Fibroblast of lung (primary cell): ENCODE results near the gene MRPS15. TPM values are rescaled to one million over a fixed set of nuclear protein-coding genes. Genes with fewer than 3 reads are reported as not detected.

Source experiments
- DNase-seq, 2 donors: peaks; one replicate each; pipeline versions ENCODE4 v3.0.0 to v3.0.0-alpha.2; 2010; ENCODE audit warnings: low read depth in 2 of 2
- H2AFZ ChIP-seq: 2 replicates; pipeline ENCODE4 v1.5.1; 2012; ENCODE audit warnings: low read length, control low read depth, inconsistent platforms
- H3K27ac ChIP-seq: 2 replicates; pipeline ENCODE4 v1.5.1; 2011; ENCODE audit warnings: low read length, control low read depth; ENCODE audit not compliant: insufficient read depth
- H3K27me3 ChIP-seq: 2 replicates; pipeline ENCODE4 v1.5.1; 2011; ENCODE audit warnings: mild to moderate bottlenecking, low read length; ENCODE audit not compliant: control insufficient read depth, insufficient read depth
- H3K36me3 ChIP-seq: 2 replicates; pipeline ENCODE4 v1.5.1; 2011; ENCODE audit warnings: low read length; ENCODE audit not compliant: control insufficient read depth, insufficient read depth
- H3K4me1 ChIP-seq: 2 replicates; pipeline ENCODE4 v1.5.1; 2011; ENCODE audit warnings: low read length; ENCODE audit not compliant: control insufficient read depth, insufficient read depth; ENCODE audit errors: extremely low read depth
- H3K4me2 ChIP-seq: 2 replicates; pipeline ENCODE4 v1.5.1; 2011; ENCODE audit warnings: low read length, control low read depth; ENCODE audit not compliant: insufficient read depth; ENCODE audit errors: extremely low read depth
- H3K4me3 ChIP-seq, 4 experiments: fragments of 200-600 bp in 1 of 4; sonication (generic) in 1 of 4; replicated peaks in 1 of 4; 2 replicates each; pipeline ENCODE4 v1.5.1; 2011 to 2016; ENCODE audit warnings: low read length in 4 of 4, low read depth in 3 of 4, mild to moderate bottlenecking in 3 of 4, control low read depth in 2 of 4, inconsistent platforms in 1 of 4, mixed read lengths in 1 of 4; ENCODE audit not compliant: insufficient read depth in 1 of 4; ENCODE audit errors: control extremely low read depth in 1 of 4
- H3K79me2 ChIP-seq: 2 replicates; pipeline ENCODE4 v1.5.1; 2012; ENCODE audit warnings: mild to moderate bottlenecking, low read length, inconsistent platforms; ENCODE audit not compliant: control insufficient read depth, insufficient read depth
- H3K9ac ChIP-seq: 2 replicates; pipeline ENCODE4 v1.5.1; 2011; ENCODE audit warnings: mild to moderate bottlenecking, low read length, control low read depth; ENCODE audit not compliant: insufficient read depth
- H3K9me3 ChIP-seq: 2 replicates; pipeline ENCODE4 v1.5.1; 2012; ENCODE audit warnings: low read depth, low read length; ENCODE audit not compliant: control insufficient read depth, insufficient read depth
- H4K20me1 ChIP-seq: 2 replicates; pipeline ENCODE4 v1.5.1; 2011; ENCODE audit warnings: low read length; ENCODE audit not compliant: control insufficient read depth, insufficient read depth; ENCODE audit errors: extremely low read depth
- EZH2 ChIP-seq: IDR thresholded peaks from 2 replicates; pipeline ENCODE4 v1.5.1; 2012; ENCODE audit warnings: low read length, control low read depth, mild to moderate bottlenecking; ENCODE audit errors: missing control alignments
- polyA plus RNA-seq, 2 donors: library from polyadenylated mRNA; depleted of rRNA in 1 of 2; stranded (reverse) in 1 of 2; unstranded in 1 of 2; fragments of >200 nt; gene quantifications; 2 replicates each; pipeline ENCODE4 v1.2.1, GENCODE V29; 2011 to 2012; ENCODE audit warnings: missing spikeins in 1 of 2
- total RNA-seq: library from RNA; depleted of rRNA; stranded (reverse); fragments of >200 nt; gene quantifications from 2 replicates; pipeline ENCODE4 v1.2.1, GENCODE V29; 2014
- TF ChIP-seq, protein P1 (sequence below), 2 donors: IDR thresholded peaks in 1 of 2; conservative IDR thresholded peaks in 1 of 2; 1 replicate in 1 of 2; 2 replicates in 1 of 2; pipeline ENCODE4 v1.5.1; 2011 to 2012; ENCODE audit warnings: low read length in 2 of 2, control low read depth in 1 of 2, inconsistent platforms in 1 of 2, low read depth in 1 of 2, mild to moderate bottlenecking in 1 of 2

The MRPS15 gene
- total and polyA plus RNA-seq, 2 donors (not counting 1 experiment from before 2014, with no cell fraction given) = 75.5 to 99.1 TPM

GRCh38 chr1:36458910-36459309, 5.3 kb downstream of the MRPS15 start:
- Histone ChIP-seq H3K36me3 (peaks cover 14% of the 10 kb centered on the region), H3K4me2 (no peak overlapping the region), H3K79me2 (peaks cover 10% of the 10 kb centered on the region), H3K27ac (no peak overlapping the region), H3K4me3 (no peak overlapping the region), H3K9ac (no peak overlapping the region), H3K9me3 (no peaks in the 10 kb centered on the region), H2AFZ (no peak overlapping the region), H3K4me1 (no peaks in the 10 kb centered on the region), H3K27me3 (no peaks in the 10 kb centered on the region), H4K20me1 (no peaks in the 10 kb centered on the region)
- no peak for DNase-seq
- no peak for TF ChIP-seq EZH2
- TF ChIP-seq, protein P1, sequence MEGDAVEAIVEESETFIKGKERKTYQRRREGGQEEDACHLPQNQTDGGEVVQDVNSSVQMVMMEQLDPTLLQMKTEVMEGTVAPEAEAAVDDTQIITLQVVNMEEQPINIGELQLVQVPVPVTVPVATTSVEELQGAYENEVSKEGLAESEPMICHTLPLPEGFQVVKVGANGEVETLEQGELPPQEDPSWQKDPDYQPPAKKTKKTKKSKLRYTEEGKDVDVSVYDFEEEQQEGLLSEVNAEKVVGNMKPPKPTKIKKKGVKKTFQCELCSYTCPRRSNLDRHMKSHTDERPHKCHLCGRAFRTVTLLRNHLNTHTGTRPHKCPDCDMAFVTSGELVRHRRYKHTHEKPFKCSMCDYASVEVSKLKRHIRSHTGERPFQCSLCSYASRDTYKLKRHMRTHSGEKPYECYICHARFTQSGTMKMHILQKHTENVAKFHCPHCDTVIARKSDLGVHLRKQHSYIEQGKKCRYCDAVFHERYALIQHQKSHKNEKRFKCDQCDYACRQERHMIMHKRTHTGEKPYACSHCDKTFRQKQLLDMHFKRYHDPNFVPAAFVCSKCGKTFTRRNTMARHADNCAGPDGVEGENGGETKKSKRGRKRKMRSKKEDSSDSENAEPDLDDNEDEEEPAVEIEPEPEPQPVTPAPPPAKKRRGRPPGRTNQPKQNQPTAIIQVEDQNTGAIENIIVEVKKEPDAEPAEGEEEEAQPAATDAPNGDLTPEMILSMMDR (conservative IDR thresholded peaks at IDR 0.05 in 1 of 2, IDR thresholded peaks at IDR 0.05 in 1 of 2; ENCODE audit: low read depth in 1 of 2, low read length in 2 of 2) = no peak

DNA sequence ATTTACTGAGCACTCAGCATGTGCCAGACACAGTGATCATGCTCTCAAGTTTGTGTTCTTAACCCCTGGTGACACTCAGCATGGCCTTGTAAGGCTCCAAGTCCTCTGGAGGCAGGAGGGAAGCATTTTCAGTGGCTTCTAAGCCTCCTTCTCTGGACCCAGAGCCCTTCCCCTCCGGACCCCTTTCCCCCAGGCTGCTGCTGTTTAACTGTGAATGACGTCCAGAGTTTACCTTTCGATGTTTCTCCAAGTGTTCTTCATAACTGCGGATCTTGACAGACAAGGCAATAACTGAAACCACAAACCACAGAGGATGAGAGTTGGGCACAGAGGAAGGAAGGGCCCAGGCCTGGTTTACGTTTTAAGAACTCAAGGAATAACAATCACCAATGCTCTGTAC, 6.5 kb downstream of the MRPS15 start:
- no peak overlapping the region for H3K9ac ChIP-seq
- H3K36me3 ChIP-seq = peaks cover 14% of the 10 kb centered on the region
- no peaks in the 10 kb centered on the region for H3K4me1 ChIP-seq
- H3K79me2 ChIP-seq = peaks cover 4% of the 10 kb centered on the region
- no peaks in the 10 kb centered on the region for H3K27me3 ChIP-seq
- no peaks in the 10 kb centered on the region for H3K9me3 ChIP-seq
- no peaks in the 10 kb centered on the region for H4K20me1 ChIP-seq
- H3K4me3 ChIP-seq = no peak overlapping the region
- DNase-seq = no peak
- H3K27ac ChIP-seq = no peak overlapping the region
- TF ChIP-seq, protein P1 (conservative IDR thresholded peaks at IDR 0.05 in 1 of 2, IDR thresholded peaks at IDR 0.05 in 1 of 2; ENCODE audit: low read depth in 1 of 2, low read length in 2 of 2) = no peak
- TF ChIP-seq EZH2 = no peak
- H2AFZ ChIP-seq = no peak overlapping the region
- no peak overlapping the region for H3K4me2 ChIP-seq

DNA sequence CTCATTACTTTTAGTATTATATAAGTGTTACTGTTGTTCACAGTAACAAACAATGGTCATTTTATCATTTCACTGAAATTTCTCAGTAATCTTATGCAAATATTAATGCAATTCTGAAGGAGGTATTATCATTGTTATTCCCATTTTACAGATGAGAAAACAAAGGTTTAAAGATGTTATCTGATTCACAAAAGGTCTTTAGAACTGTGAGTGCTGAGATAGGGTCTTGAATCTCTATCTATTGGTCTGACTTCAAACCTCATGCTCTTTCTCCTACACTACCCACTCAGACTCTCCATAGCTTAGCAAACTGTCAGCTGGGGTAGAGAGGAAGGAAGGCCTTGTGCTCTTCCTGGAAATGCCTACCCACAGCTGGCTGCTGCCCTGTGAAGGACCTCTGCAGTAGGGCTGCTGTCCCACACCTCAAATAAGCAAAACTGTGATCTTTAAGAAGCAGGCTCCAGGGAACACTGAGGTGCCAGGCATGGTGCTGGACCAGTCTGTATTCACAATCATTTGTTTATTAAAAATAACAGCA, 7.7 kb downstream of the MRPS15 start:
- Histone ChIP-seq H3K79me2 (no peaks in the 10 kb centered on the region), H4K20me1 (no peaks in the 10 kb centered on the region), H3K9ac (no peak overlapping the region), H3K27ac (no peak overlapping the region), H3K9me3 (no peaks in the 10 kb centered on the region), H3K36me3 (peaks cover 9% of the 10 kb centered on the region), H3K27me3 (no peaks in the 10 kb centered on the region), H3K4me3 (no peak overlapping the region), H3K4me1 (no peaks in the 10 kb centered on the region), H3K4me2 (no peak overlapping the region), H2AFZ (no peak overlapping the region)
- no peak for DNase-seq
- TF ChIP-seq EZH2 = no peak
- TF ChIP-seq, protein P1 (conservative IDR thresholded peaks at IDR 0.05 in 1 of 2, IDR thresholded peaks at IDR 0.05 in 1 of 2; ENCODE audit: low read depth in 1 of 2, low read length in 2 of 2) = no peak
